Thoracic aorta (tissue), 2 donors: ENCODE data around the gene NPAS3. TPM values are rescaled to one million over a fixed set of nuclear protein-coding genes. Genes with fewer than 3 reads are reported as not detected.

Source experiments
- ATAC-seq: fragments of 150-250 bp; one replicate; pipeline ENCODE4 v1.8.0; 2017; ENCODE audit warnings: low read depth; ENCODE audit not compliant: insufficient number of reproducible peaks, low FRiP score
- DNase-seq: peaks from one replicate; pipeline ENCODE4 v3.0.0-alpha.2; 2020; ENCODE audit warnings: low spot score
- H3K27ac ChIP-seq, 2 donors: fragments of 200-600 bp; sonication (generic); 1 replicate in 1 of 2; 2 replicates in 1 of 2; pipeline ENCODE4 v1.5.1; 2016; ENCODE audit warnings: mild to moderate bottlenecking in 2 of 2, moderate library complexity in 2 of 2
- H3K27me3 ChIP-seq: fragments of 200-600 bp; sonication (generic); replicated peaks from 2 replicates; pipeline ENCODE4 v1.6.0; 2016; ENCODE audit warnings: mild to moderate bottlenecking; ENCODE audit not compliant: insufficient read depth
- H3K36me3 ChIP-seq: fragments of 200-600 bp; sonication (generic); one replicate; pipeline ENCODE4 v1.5.1; 2016
- H3K4me1 ChIP-seq, 2 donors: fragments of 200-600 bp; sonication (generic); 1 replicate in 1 of 2; 2 replicates in 1 of 2; pipeline versions ENCODE4 v1.5.1 to v1.6.0; 2016; ENCODE audit warnings: low read depth in 2 of 2, mild to moderate bottlenecking in 1 of 2; ENCODE audit not compliant: control insufficient read depth in 1 of 2
- H3K4me3 ChIP-seq: fragments of 200-600 bp; sonication (generic); 2 replicates; pipeline ENCODE4 v1.5.1; 2016; ENCODE audit warnings: mild to moderate bottlenecking
- H3K9me3 ChIP-seq: fragments of 200-600 bp; sonication (generic); 2 replicates; pipeline ENCODE4 v1.5.1; 2016
- CTCF ChIP-seq: fragments of 200-600 bp; sonication (generic); IDR thresholded peaks from one replicate; pipeline ENCODE4 v1.5.1; 2019; ENCODE audit warnings: antibody characterized with exemption
- total RNA-seq, 2 donors: library from RNA; depleted of rRNA; stranded (reverse); fragments of >200 nt; gene quantifications; one replicate each; pipeline versions ENCODE4 v1.1.0 to v1.2.3, GENCODE V29; 2016

The NPAS3 gene
- total RNA-seq, 2 donors from 2014 or later = 1.1 TPM; not detected in 1

DNA sequence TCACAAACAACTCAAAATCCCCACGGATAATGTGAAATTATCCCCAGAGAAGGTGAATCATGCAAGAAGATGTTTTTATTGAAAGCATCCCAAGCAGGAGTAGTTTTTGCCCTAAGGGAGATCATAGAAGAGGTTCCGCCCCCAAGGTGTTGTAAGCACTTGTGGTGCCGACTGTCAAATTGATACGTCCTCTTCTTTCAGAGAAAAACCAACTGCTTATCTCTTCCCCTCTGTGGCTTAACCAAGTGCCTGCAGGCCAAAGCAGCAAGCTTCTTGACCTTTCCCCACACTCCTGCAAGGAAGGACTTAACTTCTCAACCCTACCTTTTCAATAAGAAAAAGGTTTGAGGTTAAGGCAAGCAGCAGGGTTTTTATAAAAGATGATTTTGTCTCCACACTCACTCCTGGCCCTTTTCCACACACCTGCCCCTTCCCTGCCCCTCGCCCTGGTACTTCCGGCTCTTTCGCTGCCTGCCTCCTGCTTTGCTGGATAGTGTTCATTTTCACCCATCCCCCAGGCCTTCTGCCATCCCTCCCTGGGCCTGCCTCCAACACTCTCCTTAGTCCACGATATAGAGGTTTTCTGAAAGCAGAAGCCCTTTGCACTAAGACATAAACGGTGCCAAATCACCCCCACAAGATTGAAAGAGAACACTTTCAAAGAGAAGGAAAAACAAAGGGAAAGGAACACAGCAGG, 897.7 kb downstream of the NPAS3 start:
- H3K27ac ChIP-seq = no peak overlapping the region
- no peaks in the 10 kb centered on the region for H3K27me3 ChIP-seq
- H3K4me3 ChIP-seq = no peak overlapping the region
- H3K9me3 ChIP-seq = no peaks in the 10 kb centered on the region
- DNase-seq (no peak), ATAC-seq (no peak)
- H3K4me1 ChIP-seq = peaks cover 0 to 4% of the 10 kb centered on the region in 2 donors
- no peak for TF ChIP-seq CTCF
- no peaks in the 10 kb centered on the region for H3K36me3 ChIP-seq

GRCh38 chr14:33836900-33837577, 898.4 kb downstream of the NPAS3 start:
- ATAC-seq (no peak), DNase-seq (no peak)
- no peaks in the 10 kb centered on the region for H3K9me3 ChIP-seq
- no peaks in the 10 kb centered on the region for H3K27me3 ChIP-seq
- H3K27ac ChIP-seq = no peak overlapping the region
- peaks cover 0 to 4% of the 10 kb centered on the region in 2 donors for H3K4me1 ChIP-seq
- no peaks in the 10 kb centered on the region for H3K36me3 ChIP-seq
- TF ChIP-seq CTCF = no peak
- no peak overlapping the region for H3K4me3 ChIP-seq

- no peaks in the 10 kb centered on the region for H3K27me3 ChIP-seq
- no peaks in the 10 kb centered on the region for H3K9me3 ChIP-seq
- H3K27ac ChIP-seq = no peak overlapping the region
- no peak for DNase-seq
- no peak overlapping the region for H3K4me3 ChIP-seq
- TF ChIP-seq CTCF = no peak
- H3K36me3 ChIP-seq = no peaks in the 10 kb centered on the region
- H3K4me1 ChIP-seq = peaks cover 0 to 4% of the 10 kb centered on the region in 2 donors
- no peak for ATAC-seq
These were observed 899.4 kb downstream of the NPAS3 start for GRCh38 chr14:33837943-33838683.

DNA sequence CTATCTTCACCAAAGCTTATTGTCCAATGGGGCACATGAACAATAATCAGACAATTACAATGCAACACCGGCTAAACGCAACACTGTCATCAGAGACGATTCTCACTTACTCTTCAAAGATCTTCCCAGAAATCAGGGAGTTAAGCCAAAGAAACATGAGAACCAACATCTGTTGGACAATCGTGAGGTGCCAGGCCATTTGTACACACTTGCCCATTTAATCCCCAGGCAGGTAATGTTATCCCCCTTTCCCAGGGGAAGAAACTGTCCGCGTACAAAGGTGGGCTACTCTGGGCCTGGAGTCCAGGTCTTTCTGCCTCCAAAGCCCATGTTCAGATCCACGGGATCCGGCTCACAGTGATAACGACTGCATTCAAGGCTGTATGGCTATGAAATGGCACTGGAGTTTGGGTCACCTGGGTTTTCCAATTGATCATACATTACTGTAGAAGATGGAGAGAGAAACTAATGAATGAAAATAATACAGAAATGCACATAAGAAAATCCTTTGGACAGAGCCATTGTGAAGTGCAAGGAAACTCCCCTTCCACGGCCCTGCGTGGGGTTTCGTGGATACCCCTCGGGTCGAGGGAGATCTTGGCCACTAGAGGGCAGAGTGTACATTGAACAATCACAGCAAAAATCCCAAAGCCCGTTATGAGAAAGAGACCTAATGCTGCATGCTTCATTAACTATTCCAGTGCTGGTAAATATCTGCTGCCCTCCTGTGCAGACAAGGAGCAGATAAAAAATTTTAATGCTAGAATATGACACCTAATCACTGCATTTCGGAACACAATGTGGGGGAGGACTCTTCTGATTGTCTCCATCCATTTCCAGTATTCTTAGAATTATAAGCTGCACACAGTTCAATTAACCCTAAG, 900.8 kb downstream of the NPAS3 start:
- Histone ChIP-seq H3K9me3 (no peaks in the 10 kb centered on the region), H3K27ac (no peak overlapping the region), H3K27me3 (no peaks in the 10 kb centered on the region), H3K36me3 (no peaks in the 10 kb centered on the region), H3K4me3 (no peak overlapping the region), H3K4me1 (peaks cover 0 to 4% of the 10 kb centered on the region in 2 donors)
- no peak for DNase-seq
- peak; percentile 54 for ATAC-seq
- TF ChIP-seq CTCF = peak; percentile 82
